ENCODE measurements around the gene ENPP5.

- TF ChIP-seq CTCF (IDR thresholded peaks at IDR 0.05) (no peak), EZH2 (IDR thresholded peaks at IDR 0.05; ENCODE audit: borderline replicate concordance, insufficient read depth, low read depth, low read length, poor library complexity, severe bottlenecking) (no peak)
Observed at GRCh38 chr6:46204880-46205650, 34.3 kb upstream of the ENPP5 start.

Measured in B cell (primary cell).